ENCODE results near the gene BOC. TPM values are rescaled to one million over a fixed set of nuclear protein-coding genes. Genes with fewer than 3 reads are reported as not detected.

Gene BOC
- total RNA-seq, 4 donors from 2014 or later = 103 to 169 (median 105) TPM

- intact Hi-C loops (cut with DNase I; ENCODE audit: low total_unique reads) = no loop called here
- H3K36me3 ChIP-seq = no peaks in the 10 kb centered on the region
- peaks cover 27 to 35% of the 10 kb centered on the region in 2 donors for H3K4me1 ChIP-seq
- no peak for DNase-seq
- H3K27ac ChIP-seq = peak overlapping the region; percentile 89 to 93
- TF ChIP-seq POLR2A (IDR thresholded peaks at IDR 0.05) (no peak), CTCF (IDR thresholded peaks at IDR 0.05) (no peak)
- no peak overlapping the region for H3K4me3 ChIP-seq
- no peaks in the 10 kb centered on the region for H3K9me3 ChIP-seq
- no peaks in the 10 kb centered on the region for H3K27me3 ChIP-seq
Measured at GRCh38 chr3:113245761-113246161, 34.4 kb downstream of the BOC start.

- Histone ChIP-seq H3K9me3 (no peaks in the 10 kb centered on the region), H3K27ac (peak overlapping the region; percentile 89 to 93), H3K4me3 (no peak overlapping the region), H3K27me3 (no peaks in the 10 kb centered on the region), H3K4me1 (peaks cover 26 to 27% of the 10 kb centered on the region in 2 donors), H3K36me3 (no peaks in the 10 kb centered on the region)
- no peak for DNase-seq
- TF ChIP-seq CTCF (IDR thresholded peaks at IDR 0.05) = no peak
- TF ChIP-seq POLR2A (IDR thresholded peaks at IDR 0.05) = no peak
- intact Hi-C loops (cut with DNase I; ENCODE audit: low total_unique reads) = no loop called here
Measured at GRCh38 chr3:113247068-113247467, 35.7 kb downstream of the BOC start.

- H3K9me3 ChIP-seq = no peaks in the 10 kb centered on the region
- no peaks in the 10 kb centered on the region for H3K36me3 ChIP-seq
- peak overlapping the region; percentile 89 to 93 for H3K27ac ChIP-seq
- intact Hi-C loops (cut with DNase I; ENCODE audit: low total_unique reads) = no loop called here
- no peak for TF ChIP-seq POLR2A (IDR thresholded peaks at IDR 0.05)
- TF ChIP-seq CTCF (IDR thresholded peaks at IDR 0.05) = peak in 1 of 4 experiments; percentile 6
- peaks cover 20 to 27% of the 10 kb centered on the region in 2 donors for H3K4me1 ChIP-seq
- H3K27me3 ChIP-seq = no peaks in the 10 kb centered on the region
- peak; percentile 62 to 68 for DNase-seq
- H3K4me3 ChIP-seq = no peak overlapping the region
Measured at GRCh38 chr3:113247675-113248458, 36.5 kb downstream of the BOC start.

GRCh38 chr3:113249111-113249510 is 37.8 kb downstream of the BOC start:
- Histone ChIP-seq H3K27me3 (no peaks in the 10 kb centered on the region), H3K36me3 (no peaks in the 10 kb centered on the region), H3K4me1 (peaks cover 25% of the 10 kb centered on the region in 2 donors), H3K9me3 (no peaks in the 10 kb centered on the region), H3K27ac (peak overlapping the region; percentile 89 to 93), H3K4me3 (no peak overlapping the region)
- peak in 1 of 2 donors; percentile 51 for DNase-seq
- intact Hi-C loops (cut with DNase I; ENCODE audit: low total_unique reads) = no loop called here
- TF ChIP-seq POLR2A (IDR thresholded peaks at IDR 0.05) (no peak), CTCF (IDR thresholded peaks at IDR 0.05) (no peak)

GRCh38 chr3:113249601-113250000 is 38.2 kb downstream of the BOC start:
- no peaks in the 10 kb centered on the region for H3K36me3 ChIP-seq
- no peaks in the 10 kb centered on the region for H3K27me3 ChIP-seq
- H3K9me3 ChIP-seq = no peaks in the 10 kb centered on the region
- TF ChIP-seq CTCF (IDR thresholded peaks at IDR 0.05) (no peak), POLR2A (IDR thresholded peaks at IDR 0.05) (no peak)
- intact Hi-C loops (cut with DNase I; ENCODE audit: low total_unique reads) = no loop called here
- no peak for DNase-seq
- H3K4me1 ChIP-seq = peaks cover 24 to 30% of the 10 kb centered on the region in 2 donors
- H3K27ac ChIP-seq = peak overlapping the region; percentile 89 to 93
- no peak overlapping the region for H3K4me3 ChIP-seq
